K562 (cell line): ENCODE data around the gene DENND5B. TPM values are rescaled to one million over a fixed set of nuclear protein-coding genes. Genes with fewer than 3 reads are reported as not detected.
A peak's percentile ranks its signal among the peaks of the same experiment; 100 is the strongest.

Source experiments
- ATF3 ChIP-seq, 2 experiments: fragments of 450-650 bp in 1 of 2; sonication (generic) in 1 of 2; formaldehyde crosslinking in 1 of 2; IDR thresholded peaks in 1 of 2; conservative IDR thresholded peaks in 1 of 2; 2 replicates each; pipeline versions ENCODE4 v1.6.1 to v1.8.1; 2016 to 2023; ENCODE audit warnings: mild to moderate bottlenecking in 2 of 2, moderate library complexity in 2 of 2, inconsistent platforms in 1 of 2, missing genetic modification reagents in 1 of 2
- CSDE1 ChIP-seq, 2 experiments: fragments of 450-650 bp; IDR thresholded peaks; 2 replicates each; pipeline ENCODE4 v1.6.1; 2016; ENCODE audit warnings: mild to moderate bottlenecking in 1 of 2
- DPF2 ChIP-seq: fragments of 450-650 bp; IDR thresholded peaks from 2 replicates; pipeline ENCODE4 v1.6.1; 2016
- E2F4 ChIP-seq: sonication (generic); formaldehyde crosslinking; IDR thresholded peaks from 2 replicates; pipeline ENCODE4 v1.8.0; 2022; ENCODE audit warnings: mild to moderate bottlenecking, low read depth, missing genetic modification reagents
- FOSL1 ChIP-seq: fragments of 200-800 bp; sonication (Bioruptor generic); conservative IDR thresholded peaks from 2 replicates; pipeline ENCODE4 v1.6.1; 2016; ENCODE audit warnings: missing genetic modification characterization, missing compliant biosample characterization
- HINFP ChIP-seq: fragments of 450-650 bp; conservative IDR thresholded peaks from 2 replicates; pipeline ENCODE4 v1.6.1; 2016; ENCODE audit warnings: missing genetic modification characterization, low read depth, mild to moderate bottlenecking, control low read depth, missing compliant biosample characterization
- JUNB ChIP-seq: fragments of 450-650 bp; formaldehyde crosslinking; conservative IDR thresholded peaks from 2 replicates; pipeline ENCODE4 v1.4.0; 2020; ENCODE audit warnings: mild to moderate bottlenecking
- PATZ1 ChIP-seq: fragments of 250-450 bp; sonication (Bioruptor Pico); IDR thresholded peaks from 2 replicates; pipeline ENCODE4 v1.5.0; 2020; ENCODE audit warnings: mild to moderate bottlenecking, borderline replicate concordance
- PHTF2 ChIP-seq: fragments of 250-450 bp; sonication (Bioruptor Pico); IDR thresholded peaks from 2 replicates; pipeline ENCODE4 v1.5.0; 2021; ENCODE audit warnings: mild to moderate bottlenecking
- POLR2H ChIP-seq: IDR thresholded peaks from 2 replicates; pipeline ENCODE4 v1.6.1; 2016; ENCODE audit warnings: missing genetic modification characterization, low read depth, mild to moderate bottlenecking, control low read depth, missing compliant biosample characterization, moderate library complexity
- PTRF ChIP-seq: fragments of 450-650 bp; IDR thresholded peaks from 2 replicates; pipeline ENCODE4 v1.6.1; 2016; ENCODE audit warnings: mild to moderate bottlenecking, missing genetic modification characterization, missing compliant biosample characterization
- SETDB1 ChIP-seq: IDR thresholded peaks from one replicate; pipeline ENCODE4 v1.6.1; 2012; ENCODE audit warnings: low read length, control low read depth, inconsistent platforms
- SIN3B ChIP-seq: fragments of 450-650 bp; IDR thresholded peaks from 2 replicates; pipeline ENCODE4 v1.6.1; 2017; ENCODE audit warnings: low read depth, mild to moderate bottlenecking, moderate library complexity
- ZNF140 ChIP-seq: fragments of 250-450 bp; sonication (Bioruptor Pico); IDR thresholded peaks from 2 replicates; pipeline ENCODE4 v1.8.0; 2021; ENCODE audit warnings: moderate library complexity, mild to moderate bottlenecking, inconsistent platforms
- ZNF280A ChIP-seq: fragments of 450-650 bp; IDR thresholded peaks from 2 replicates; pipeline ENCODE4 v1.6.1; 2018; ENCODE audit warnings: mild to moderate bottlenecking, low read depth; ENCODE audit not compliant: partially characterized antibody
- ZNF354B ChIP-seq: fragments of 250-450 bp; sonication (Bioruptor Pico); IDR thresholded peaks from 2 replicates; pipeline ENCODE4 v1.4.0; 2020
- ZNF717 ChIP-seq: fragments of 250-450 bp; sonication (Bioruptor Pico); IDR thresholded peaks from 2 replicates; pipeline ENCODE4 v1.5.0; 2021
- polyA plus RNA-seq, 8 experiments: library from polyadenylated mRNA; depleted of rRNA in 4 of 8; stranded (reverse) in 5 of 8; unstranded in 3 of 8; fragments of >200 nt; fragmentation: Nextera tagmentation in 2 of 8; fragmentation: Illumina TruSeq in 1 of 8; extraction: Ambion mirVana in 2 of 8; extraction: Trizol in 1 of 8; gene quantifications; 2 replicates each; pipeline versions ENCODE4 v1.2.1 to v1.2.3, GENCODE V29; 2011 to 2014; ENCODE audit warnings: inconsistent platforms in 1 of 8, missing spikeins in 1 of 8
- total RNA-seq, 7 experiments: library from RNA; depleted of rRNA in 6 of 7; stranded (reverse); fragments of >200 nt in 6 of 7; fragmentation: Illumina TruSeq in 2 of 7; extraction: Trizol in 2 of 7; gene quantifications; 2 replicates each; pipeline versions ENCODE4 v1.2.1 to v1.2.3, GENCODE V29; 2011 to 2021; ENCODE audit warnings: low replicate concordance in 1 of 7

The DENND5B gene
- total and polyA plus RNA-seq, 9 of the 15 experiments (the other 6 are each of a cell fraction or from before 2014, with no cell fraction given) = 0.99 to 6.0 (median 3.6) TPM

- TF ChIP-seq PATZ1 (CRISPR knock-in tag) (peak; percentile 96), SETDB1 (no peak), PTRF (tag) (peak; percentile 97), SIN3B (no peak), POLR2H (tag) (peak; percentile 84), ZNF354B (CRISPR knock-in tag) (peak; percentile 90), ZNF140 (CRISPR knock-in tag) (peak; percentile 90), PHTF2 (0 out of 2 replicates have a peak, but pooled peaks have one; percentile 63), ZNF280A (no peak), HINFP (tag) (peak; percentile 99), FOSL1 (tag) (peak; percentile 70), CSDE1 (IDR thresholded peaks at IDR 0.05) (no peak), JUNB (CRISPR knock-in tag) (no peak), ZNF717 (no peak), E2F4 (no peak), ATF3 (IDR thresholded peaks at IDR 0.05) (peak; percentile 70; the same call in 1 of the 2 replicates), ATF3 (CRISPR knock-in tag; conservative IDR thresholded peaks at IDR 0.05) (no peak), DPF2 (peak; percentile 50)
Observed at GRCh38 chr12:31618228-31619025, 27.5 kb upstream of the DENND5B start (continued).
